CD4-positive, alpha-beta T cell (primary cell): ENCODE measurements around the gene TLR9. TPM values are rescaled to one million over a fixed set of nuclear protein-coding genes. Genes with fewer than 3 reads are reported as not detected.

Experiments
- ATAC-seq: fragments of 200-7000 bp; cut with Tn5 transposase; one replicate; pipeline ENCODE4 v1.10.0; 2022; ENCODE audit warnings: mild to moderate bottlenecking; ENCODE audit not compliant: poor library complexity
- CTCF ChIA-PET: fragments of 350-600 bp; sonication (Branson Sonifier 250); formaldehyde crosslinking; loops from one replicate; lab custom pipeline; 2021; ENCODE audit warnings: antibody characterized with exemption, inconsistent platforms; lab: Charles Lee
- POLR2A ChIA-PET: fragments of 350-600 bp; sonication (Branson Sonifier 250); formaldehyde crosslinking; loops from one replicate; lab custom pipeline; 2021; ENCODE audit warnings: antibody characterized with exemption, inconsistent platforms; lab: Charles Lee
- DNase-seq, 14 experiments: peaks; one replicate each; pipeline ENCODE4 v3.0.0-alpha.2; 2013 to 2020; ENCODE audit warnings: mixed read lengths in 2 of 14
- H3K27ac ChIP-seq, 2 donors: one replicate each; pipeline versions ENCODE4 v1.5.1 to v1.7.0; 2013; ENCODE audit warnings: low read length in 2 of 2, low read depth in 1 of 2, mild to moderate bottlenecking in 1 of 2
- H3K27me3 ChIP-seq, 2 experiments: 1 replicate in 1 of 2; 2 replicates in 1 of 2; pipeline versions ENCODE4 v1.6.1 to v1.7.0; 2013; ENCODE audit warnings: low read length in 2 of 2, control low read depth in 1 of 2, mild to moderate bottlenecking in 1 of 2, moderate library complexity in 1 of 2; ENCODE audit not compliant: insufficient read depth in 2 of 2, control insufficient read depth in 1 of 2
- H3K36me3 ChIP-seq: one replicate; pipeline ENCODE4 v1.6.1; 2013; ENCODE audit warnings: low read length, control low read depth; ENCODE audit not compliant: insufficient read depth
- H3K4me1 ChIP-seq: one replicate; pipeline ENCODE4 v1.6.1; 2013; ENCODE audit warnings: low read length, control low read depth; ENCODE audit not compliant: insufficient read depth
- H3K4me3 ChIP-seq: one replicate; pipeline ENCODE4 v1.5.1; 2013; ENCODE audit warnings: mild to moderate bottlenecking, low read length, moderate library complexity
- H3K9me3 ChIP-seq, 2 experiments: 1 replicate in 1 of 2; 2 replicates in 1 of 2; pipeline versions ENCODE4 v1.6.1 to v1.7.0; 2013; ENCODE audit warnings: low read length in 2 of 2, mild to moderate bottlenecking in 2 of 2, control low read depth in 1 of 2, moderate library complexity in 1 of 2; ENCODE audit not compliant: control insufficient read depth in 1 of 2, insufficient read depth in 1 of 2
- H3K27ac Mint-ChIP-seq: one replicate; pipeline ENCODE4 v1.8.0; 2020; ENCODE audit warnings: mixed read lengths
- H3K27me3 Mint-ChIP-seq: one replicate; pipeline ENCODE4 v1.8.0; 2021; ENCODE audit warnings: mixed read lengths
- H3K36me3 Mint-ChIP-seq: one replicate; pipeline ENCODE4 v1.8.0; 2021; ENCODE audit warnings: low read depth, mixed read lengths
- H3K4me1 Mint-ChIP-seq: one replicate; pipeline ENCODE4 v1.8.0; 2021; ENCODE audit warnings: low read depth, mixed read lengths
- H3K4me3 Mint-ChIP-seq: one replicate; pipeline ENCODE4 v1.8.0; 2020; ENCODE audit warnings: mild to moderate bottlenecking, mixed read lengths
- H3K9me3 Mint-ChIP-seq: one replicate; pipeline ENCODE4 v1.8.0; 2020; ENCODE audit warnings: mixed read lengths
- CTCF ChIP-seq: fragments of 200-600 bp; IDR thresholded peaks from one replicate; pipeline ENCODE4 v1.8.0; 2022; ENCODE audit warnings: antibody characterized with exemption, mild to moderate bottlenecking
- intact Hi-C, 2 experiments: fragments of 100-400 bp; cut with DNase I in 1 of 2; cut with micrococcal nuclease in 1 of 2; formaldehyde crosslinking; loops; one replicate each; pipeline versions ENCODE4 v1.15.1 to v1.9.0; 2023 to 2025; cut with DNase I, micrococcal nuclease
- total RNA-seq, 174 experiments: library from RNA in 2 of 174; stranded (reverse) in 2 of 174; gene quantifications; one replicate each; pipeline ENCODE4 v1.2.3 and lab custom pipeline; 2021 to 2026

TLR9 gene
- total RNA-seq, 2 experiments from 2014 or later, result 0.08 to 0.17 TPM

GRCh38 chr3:52213901-52214300 lies 11.5 kb downstream of the TLR9 start:
- intact Hi-C loops, result no loop called here
- H3K4me1 Mint-ChIP-seq, result peaks cover 32% of the 10 kb centered on the region
- POLR2A ChIA-PET, result no interaction called here
- no peak for TF ChIP-seq CTCF
- peaks cover 78% of the 10 kb centered on the region for H3K36me3 Mint-ChIP-seq
- DNase-seq (no peak), ATAC-seq (no peak)
- CTCF ChIA-PET, result no interaction called here
- no peak overlapping the region for H3K27ac ChIP-seq
- peaks cover 45% of the 10 kb centered on the region for H3K4me1 ChIP-seq
- peak overlapping the region; percentile 4 for H3K27ac Mint-ChIP-seq
- peaks cover 68% of the 10 kb centered on the region for H3K36me3 ChIP-seq
- no peaks in the 10 kb centered on the region for H3K9me3 ChIP-seq
- H3K4me3 ChIP-seq, result no peak overlapping the region
- H3K27me3 Mint-ChIP-seq, result no peaks in the 10 kb centered on the region
- H3K27me3 ChIP-seq, result no peaks in the 10 kb centered on the region
- H3K4me3 Mint-ChIP-seq, result no peak overlapping the region
- no peaks in the 10 kb centered on the region for H3K9me3 Mint-ChIP-seq

GRCh38 chr3:52213005-52213404 lies 12.4 kb downstream of the TLR9 start:
- Mint-ChIP-seq H3K27ac (no peak overlapping the region), H3K4me3 (no peak overlapping the region), H3K9me3 (no peaks in the 10 kb centered on the region), H3K36me3 (peaks cover 87% of the 10 kb centered on the region), H3K27me3 (no peaks in the 10 kb centered on the region), H3K4me1 (peaks cover 24% of the 10 kb centered on the region)
- Histone ChIP-seq H3K27me3 (no peaks in the 10 kb centered on the region), H3K4me3 (no peak overlapping the region), H3K9me3 (no peaks in the 10 kb centered on the region), H3K36me3 (peaks cover 76% of the 10 kb centered on the region), H3K27ac (no peak overlapping the region), H3K4me1 (peaks cover 36% of the 10 kb centered on the region)
- ATAC-seq, result no peak
- intact Hi-C loops, result no loop called here
- DNase-seq, result no peak
- ChIA-PET POLR2A (no interaction called here), CTCF (no interaction called here)
- no peak for TF ChIP-seq CTCF

- DNase-seq (no peak), ATAC-seq (no peak)
- intact Hi-C loops, result no loop called here
- Mint-ChIP-seq H3K36me3 (peaks cover 96% of the 10 kb centered on the region), H3K4me3 (no peak overlapping the region), H3K9me3 (no peaks in the 10 kb centered on the region), H3K4me1 (peaks cover 7% of the 10 kb centered on the region), H3K27me3 (no peaks in the 10 kb centered on the region), H3K27ac (no peak overlapping the region)
- POLR2A ChIA-PET, result no interaction called here
- H3K36me3 ChIP-seq, result peaks cover 89% of the 10 kb centered on the region
- CTCF ChIA-PET, result no interaction called here
- peaks cover 20% of the 10 kb centered on the region for H3K4me1 ChIP-seq
- H3K9me3 ChIP-seq, result no peaks in the 10 kb centered on the region
- H3K4me3 ChIP-seq, result no peak overlapping the region
- no peaks in the 10 kb centered on the region for H3K27me3 ChIP-seq
- no peak overlapping the region for H3K27ac ChIP-seq
- no peak for TF ChIP-seq CTCF
Observed at GRCh38 chr3:52211268-52211891, 14.1 kb downstream of the TLR9 start.
